Fibroblast of the aortic adventitia (primary cell): ENCODE measurements around the gene KCNB1. TPM values are rescaled to one million over a fixed set of nuclear protein-coding genes. Genes with fewer than 3 reads are reported as not detected.

ENCODE experiments used
- DNase-seq: peaks from one replicate; pipeline ENCODE4 v3.0.0-alpha.2; 2010; ENCODE audit warnings: low read depth
- H3K4me3 ChIP-seq: 2 replicates; pipeline ENCODE4 v1.5.1; 2011; ENCODE audit warnings: low read depth, mild to moderate bottlenecking, control low read depth, low read length, moderate library complexity
- total RNA-seq: library from RNA; depleted of rRNA; stranded (reverse); fragments of >200 nt; gene quantifications from 2 replicates; pipeline ENCODE4 v1.2.3, GENCODE V29; 2012; ENCODE audit warnings: low replicate concordance
- TF ChIP-seq, protein P1 (sequence below): IDR thresholded peaks from 2 replicates; pipeline ENCODE4 v1.5.1; 2011; ENCODE audit warnings: mild to moderate bottlenecking, low read length, control low read depth, inconsistent platforms; ENCODE audit not compliant: insufficient read depth

The KCNB1 gene
- total RNA-seq, 1 donor = 0.27 TPM

DNA sequence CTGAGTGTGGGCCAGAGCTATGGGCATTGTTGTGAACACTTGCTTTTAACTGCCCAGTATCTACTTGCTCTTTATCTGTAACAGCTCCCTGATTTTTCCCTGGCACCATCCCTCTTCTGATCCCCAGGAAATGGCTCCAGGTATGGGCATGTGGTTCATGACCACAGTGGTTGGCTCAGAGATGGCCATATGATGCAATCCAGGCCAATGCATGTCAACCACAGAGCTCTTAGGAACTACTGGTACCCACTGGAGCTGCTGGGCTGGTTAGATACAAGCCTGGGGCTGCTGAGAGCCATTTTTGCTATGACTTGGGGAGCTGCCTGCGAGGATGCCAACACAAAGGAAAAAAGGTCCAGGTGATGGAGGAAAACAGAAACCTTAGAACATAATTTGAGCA, 55.6 kb downstream of the KCNB1 start:
- no peak overlapping the region for H3K4me3 ChIP-seq
- peak; percentile 25 for DNase-seq
- TF ChIP-seq, protein P1, sequence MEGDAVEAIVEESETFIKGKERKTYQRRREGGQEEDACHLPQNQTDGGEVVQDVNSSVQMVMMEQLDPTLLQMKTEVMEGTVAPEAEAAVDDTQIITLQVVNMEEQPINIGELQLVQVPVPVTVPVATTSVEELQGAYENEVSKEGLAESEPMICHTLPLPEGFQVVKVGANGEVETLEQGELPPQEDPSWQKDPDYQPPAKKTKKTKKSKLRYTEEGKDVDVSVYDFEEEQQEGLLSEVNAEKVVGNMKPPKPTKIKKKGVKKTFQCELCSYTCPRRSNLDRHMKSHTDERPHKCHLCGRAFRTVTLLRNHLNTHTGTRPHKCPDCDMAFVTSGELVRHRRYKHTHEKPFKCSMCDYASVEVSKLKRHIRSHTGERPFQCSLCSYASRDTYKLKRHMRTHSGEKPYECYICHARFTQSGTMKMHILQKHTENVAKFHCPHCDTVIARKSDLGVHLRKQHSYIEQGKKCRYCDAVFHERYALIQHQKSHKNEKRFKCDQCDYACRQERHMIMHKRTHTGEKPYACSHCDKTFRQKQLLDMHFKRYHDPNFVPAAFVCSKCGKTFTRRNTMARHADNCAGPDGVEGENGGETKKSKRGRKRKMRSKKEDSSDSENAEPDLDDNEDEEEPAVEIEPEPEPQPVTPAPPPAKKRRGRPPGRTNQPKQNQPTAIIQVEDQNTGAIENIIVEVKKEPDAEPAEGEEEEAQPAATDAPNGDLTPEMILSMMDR = no peak

DNA sequence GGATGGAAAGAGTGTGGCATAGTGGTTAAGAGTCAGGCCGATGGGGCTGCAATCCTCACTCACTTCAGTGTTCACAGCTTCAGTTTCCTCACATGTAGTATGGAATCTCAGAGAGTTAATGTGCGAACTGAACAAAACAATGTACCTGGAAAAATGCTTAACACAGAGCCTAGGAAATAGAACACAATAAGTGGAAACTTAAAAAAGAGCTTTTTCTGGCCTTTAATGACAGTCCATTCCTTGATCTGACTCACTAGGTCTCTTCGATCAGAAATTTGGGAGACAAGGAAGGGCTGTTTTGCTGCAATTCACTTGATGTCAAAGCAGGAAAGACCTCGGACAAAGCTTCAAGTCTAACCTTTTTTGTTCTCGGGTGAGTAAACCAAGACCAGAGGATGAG, 56.1 kb downstream of the KCNB1 start:
- DNase-seq = no peak
- H3K4me3 ChIP-seq = no peak overlapping the region
- TF ChIP-seq, protein P1 = no peak

DNA sequence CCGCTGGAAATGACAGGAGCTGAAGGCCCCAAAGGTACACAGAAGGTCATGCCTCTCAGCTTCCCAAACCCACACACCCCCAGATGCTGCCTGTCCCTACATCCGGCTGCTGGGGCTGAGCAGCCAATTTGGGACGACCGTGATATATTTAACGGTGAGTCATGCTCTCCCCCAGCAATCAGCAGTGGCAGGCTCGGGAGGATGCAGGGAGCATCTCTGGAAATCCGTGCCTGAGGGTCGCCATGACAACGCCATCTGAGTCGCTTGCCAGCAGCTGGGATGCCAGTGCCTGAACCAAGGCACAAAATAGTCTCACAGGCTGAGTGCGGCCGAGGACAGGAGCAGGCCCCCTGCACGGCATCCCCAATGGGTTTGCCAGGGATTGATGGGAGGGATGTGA, 57.9 kb downstream of the KCNB1 start:
- TF ChIP-seq, protein P1 = no peak
- no peak overlapping the region for H3K4me3 ChIP-seq
- no peak for DNase-seq

DNA sequence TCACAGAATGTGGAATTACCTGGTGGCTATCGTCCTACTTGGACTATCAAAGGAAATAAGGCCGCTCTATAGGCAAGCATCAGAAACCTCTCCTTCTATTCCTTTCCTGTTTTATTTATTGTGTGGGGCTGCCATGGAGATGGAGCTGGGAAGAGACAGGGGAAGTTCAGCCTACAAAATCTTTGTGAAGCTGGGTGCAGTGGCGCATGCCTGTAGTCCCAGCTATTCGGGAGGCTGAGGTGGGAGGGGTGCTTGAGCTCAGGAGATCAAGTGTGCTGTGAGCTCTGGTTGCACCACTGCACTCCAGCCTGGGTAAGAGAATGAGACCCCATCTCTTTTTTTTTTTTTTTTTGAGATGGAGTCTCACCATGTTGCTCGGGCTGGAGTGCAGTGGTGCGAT, 60.3 kb downstream of the KCNB1 start:
- DNase-seq = no peak
- TF ChIP-seq, protein P1 = no peak
- H3K4me3 ChIP-seq = no peak overlapping the region

DNA sequence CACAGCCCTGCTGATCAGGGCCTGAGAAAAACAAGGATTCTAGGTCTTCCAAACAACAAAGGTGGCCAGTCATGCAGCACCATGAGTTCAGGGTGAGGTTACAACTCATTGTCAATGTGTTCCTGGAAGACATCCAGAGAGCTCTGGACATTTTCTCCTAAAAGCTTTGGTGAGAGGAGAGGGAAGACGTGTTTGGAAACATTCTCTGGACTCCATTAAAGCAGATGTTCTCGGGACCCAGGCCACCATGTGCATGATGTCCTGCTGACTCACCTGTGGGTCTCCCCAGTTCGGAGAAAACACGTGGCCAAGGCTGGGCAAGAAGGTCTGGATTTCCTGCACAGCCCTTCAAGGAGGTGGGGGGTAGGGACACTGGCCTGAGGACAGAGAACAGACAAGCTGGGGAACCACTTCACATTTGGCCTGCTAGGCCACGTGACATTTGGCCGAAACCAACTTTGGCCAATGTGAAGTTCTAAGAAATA, 61.6 kb downstream of the KCNB1 start:
- TF ChIP-seq, protein P1 = no peak
- DNase-seq = peak; percentile 17
- no peak overlapping the region for H3K4me3 ChIP-seq

DNA sequence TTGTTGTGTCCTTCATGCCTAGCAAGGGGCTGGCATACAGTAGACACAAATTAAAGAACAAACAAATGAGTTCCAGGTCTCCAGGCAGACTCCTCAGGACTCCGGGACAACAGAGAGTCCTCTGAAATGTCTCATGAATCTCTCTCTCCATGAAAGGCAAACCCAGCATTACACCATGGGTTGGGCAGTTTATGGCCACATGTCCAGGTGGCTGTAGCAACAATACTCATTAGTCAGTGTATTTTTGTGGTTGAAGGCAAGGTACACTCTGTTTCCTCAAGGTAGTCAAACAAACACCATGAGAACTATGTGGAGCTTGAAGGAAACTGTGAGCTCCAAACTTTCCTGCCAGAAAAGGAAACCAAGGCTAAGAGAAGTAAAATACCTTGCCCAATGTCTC, 62.2 kb downstream of the KCNB1 start:
- no peak for DNase-seq
- TF ChIP-seq, protein P1 = no peak
- no peak overlapping the region for H3K4me3 ChIP-seq

DNA sequence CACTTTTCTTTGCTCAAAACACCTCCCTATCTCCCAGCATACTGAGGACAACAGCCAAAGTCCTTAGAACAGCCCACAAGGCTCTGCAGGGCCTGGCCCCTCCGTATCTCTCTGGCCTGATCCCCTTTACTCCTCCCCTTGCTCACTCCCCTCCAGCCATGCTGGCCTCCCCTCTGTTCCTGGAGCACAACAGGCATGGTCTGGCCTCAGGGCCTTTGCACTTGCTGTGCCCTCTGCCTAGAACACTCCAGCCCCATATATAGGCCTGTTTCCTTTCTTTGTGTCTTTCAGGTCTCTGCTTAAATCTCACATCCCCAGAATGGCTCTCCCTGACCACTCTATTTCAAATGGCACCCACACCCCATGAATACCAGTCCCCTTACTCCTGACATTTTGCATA, 62.7 kb downstream of the KCNB1 start:
- TF ChIP-seq, protein P1 = no peak
- no peak overlapping the region for H3K4me3 ChIP-seq
- DNase-seq = no peak
